Right renal cortex interstitium (tissue), 3 donors: ENCODE measurements around the gene RAB37. TPM values are rescaled to one million over a fixed set of nuclear protein-coding genes. Genes with fewer than 3 reads are reported as not detected.

ENCODE experiments used
- DNase-seq, 3 donors: peaks; one replicate each; pipeline ENCODE4 v3.0.0-alpha.2; 2013; ENCODE audit warnings: low read depth in 3 of 3, low spot score in 2 of 3
- polyA plus RNA-seq, 3 donors: library from polyadenylated mRNA; unstranded; fragments of 120-200 nt; gene quantifications; one replicate each; pipeline ENCODE4 v1.2.1, GENCODE V29; 2013; ENCODE audit not compliant: insufficient read length in 3 of 3

The RAB37 gene
- polyA plus RNA-seq, 3 donors, result 4.8 to 5.7 (median 5.6) TPM

DNA sequence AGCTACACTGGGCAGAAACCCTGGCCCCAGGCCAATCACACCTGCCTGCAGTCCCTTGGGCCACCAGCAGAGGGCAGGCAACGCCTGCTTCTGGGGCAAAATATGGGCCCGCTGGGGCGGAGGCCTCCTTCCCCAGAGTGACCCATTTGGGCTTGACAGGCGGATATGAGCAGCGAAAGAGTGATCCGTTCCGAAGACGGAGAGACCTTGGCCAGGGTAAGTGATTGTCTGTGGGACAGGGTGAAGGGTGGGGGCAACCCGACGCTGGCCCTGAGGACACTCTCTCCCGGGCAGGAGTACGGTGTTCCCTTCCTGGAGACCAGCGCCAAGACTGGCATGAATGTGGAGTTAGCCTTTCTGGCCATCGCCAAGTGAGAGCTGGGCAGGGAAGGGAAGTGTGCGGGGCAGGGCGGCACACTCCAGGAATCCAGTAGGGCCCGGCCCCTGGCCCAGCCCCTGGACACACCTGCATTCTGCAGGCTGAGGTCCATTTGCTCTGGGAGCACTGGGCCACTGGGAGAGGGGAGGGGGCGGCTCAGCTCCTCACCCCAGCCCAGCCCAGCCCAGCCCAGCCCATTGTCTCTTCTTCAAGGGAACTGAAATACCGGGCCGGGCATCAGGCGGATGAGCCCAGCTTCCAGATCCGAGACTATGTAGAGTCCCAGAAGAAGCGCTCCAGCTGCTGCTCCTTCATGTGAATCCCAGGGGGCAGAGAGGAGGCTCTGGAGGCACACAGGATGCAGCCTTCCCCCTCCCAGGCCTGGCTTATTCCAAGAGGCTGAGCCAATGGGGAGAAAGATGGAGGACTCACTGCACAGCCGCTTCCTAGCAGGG lies 7.9 kb downstream of the RAB37 start:
- DNase-seq, result no peak

DNA sequence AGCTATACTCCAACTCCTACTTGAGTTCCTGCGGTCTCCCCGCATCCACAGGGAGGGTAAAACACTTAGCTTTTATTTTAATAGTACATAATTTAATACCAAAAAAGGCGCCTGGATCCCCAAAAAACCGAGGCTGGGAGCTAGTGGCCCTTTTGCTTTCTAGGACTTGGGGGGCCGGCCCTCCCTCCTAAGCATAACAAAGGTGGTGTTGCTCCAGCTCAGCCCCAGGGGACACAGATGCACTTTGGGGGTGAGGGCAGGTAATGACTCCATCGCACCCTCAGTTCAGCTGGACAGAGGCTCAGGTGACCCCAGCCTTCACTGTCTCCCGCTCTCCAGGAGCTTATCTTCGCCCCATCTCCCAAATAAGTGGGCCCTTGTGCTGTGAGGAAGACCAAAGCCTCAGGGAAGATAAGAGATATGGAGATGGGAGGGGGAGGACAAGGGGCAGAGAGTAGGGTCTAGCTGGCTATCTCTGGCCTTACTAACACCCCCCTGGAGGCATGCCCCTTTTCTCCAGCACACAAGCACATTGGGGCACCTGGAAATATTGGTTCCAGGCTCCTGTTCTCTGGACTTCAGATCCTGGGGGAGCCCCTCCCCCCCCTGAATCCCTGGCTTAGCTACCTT lies 8.6 kb downstream of the RAB37 start:
- DNase-seq, result no peak

DNA sequence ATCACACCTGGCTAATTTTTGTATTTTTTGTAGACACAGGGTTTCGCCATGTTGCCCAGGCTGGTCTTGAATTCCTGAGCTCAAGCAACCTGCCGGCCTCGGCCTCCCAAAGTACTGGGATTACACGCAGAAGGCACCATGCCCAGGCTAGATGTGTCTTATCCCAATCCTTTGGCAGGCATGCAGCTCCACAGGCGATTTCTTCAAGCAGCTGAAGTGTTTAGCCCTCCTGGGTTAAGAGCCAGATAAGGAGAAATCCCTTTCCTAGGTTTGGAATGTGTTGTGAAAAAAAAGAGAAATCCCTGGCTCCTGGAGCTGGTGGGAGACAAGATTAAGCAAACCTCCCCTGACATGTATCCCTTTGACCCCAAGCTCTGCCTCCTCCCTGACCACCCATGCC lies 9.3 kb downstream of the RAB37 start:
- no peak for DNase-seq

DNA sequence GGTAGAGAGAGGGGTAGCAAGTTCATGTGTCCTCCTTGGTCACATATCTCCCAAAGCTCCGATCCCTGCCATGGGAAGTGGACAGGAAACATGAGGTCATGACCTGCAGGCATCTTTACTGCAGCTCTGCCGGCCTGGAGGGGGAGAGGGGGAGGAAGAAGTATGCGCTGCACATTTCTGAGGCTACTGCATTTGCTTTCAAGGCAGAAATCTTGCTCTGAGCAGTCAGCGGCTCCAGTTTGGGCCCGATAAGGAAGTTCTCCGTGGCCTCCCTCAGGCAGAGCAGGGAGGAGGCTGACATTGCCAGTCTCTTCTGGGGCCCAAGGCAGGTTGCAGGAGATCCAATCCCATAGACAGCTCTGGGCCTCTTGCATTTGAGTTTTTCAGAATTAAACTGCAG lies 9.9 kb downstream of the RAB37 start:
- no peak for DNase-seq

DNA sequence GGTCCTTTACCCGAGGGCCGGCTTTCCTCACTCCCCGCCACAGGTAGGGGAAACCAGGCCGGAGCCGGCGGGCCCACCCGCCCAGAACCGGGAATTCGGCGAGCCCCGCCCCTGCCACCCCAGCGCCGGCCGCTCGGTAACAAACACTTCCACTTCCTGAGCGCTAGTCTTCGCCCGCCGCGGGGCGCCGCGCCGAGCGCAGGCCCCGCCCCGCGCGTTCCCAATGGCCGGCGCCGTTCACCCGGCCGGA lies 11.1 kb downstream of the RAB37 start:
- DNase-seq, result no peak

DNA sequence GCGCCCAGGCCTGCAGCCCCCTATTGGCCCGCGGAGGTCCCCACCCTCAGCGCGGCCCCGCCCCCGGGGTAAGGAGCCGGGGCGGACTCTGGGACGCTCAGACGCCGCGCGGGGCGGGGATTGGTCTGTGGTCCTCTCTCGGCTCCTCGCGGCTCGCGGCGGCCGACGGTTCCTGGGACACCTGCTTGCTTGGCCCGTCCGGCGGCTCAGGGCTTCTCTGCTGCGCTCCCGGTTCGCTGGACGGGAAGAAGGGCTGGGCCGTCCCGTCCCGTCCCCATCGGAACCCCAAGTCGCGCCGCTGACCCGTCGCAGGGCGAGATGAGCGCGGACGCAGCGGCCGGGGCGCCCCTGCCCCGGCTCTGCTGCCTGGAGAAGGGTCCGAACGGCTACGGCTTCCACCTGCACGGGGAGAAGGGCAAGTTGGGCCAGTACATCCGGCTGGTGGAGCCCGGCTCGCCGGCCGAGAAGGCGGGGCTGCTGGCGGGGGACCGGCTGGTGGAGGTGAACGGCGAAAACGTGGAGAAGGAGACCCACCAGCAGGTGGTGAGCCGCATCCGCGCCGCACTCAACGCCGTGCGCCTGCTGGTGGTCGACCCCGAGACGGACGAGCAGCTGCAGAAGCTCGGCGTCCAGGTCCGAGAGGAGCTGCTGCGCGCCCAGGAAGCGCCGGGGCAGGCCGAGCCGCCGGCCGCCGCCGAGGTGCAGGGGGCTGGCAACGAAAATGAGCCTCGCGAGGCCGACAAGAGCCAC lies 11.6 kb downstream of the RAB37 start, which contains the start of gene NHERF1:
Gene NHERF1, plus strand, starts transcription at position 100 of the 750 bp plus-strand sequence. Its CDS starts 219 bp downstream, at position 319.
- peak in 1 of 3 donors; percentile 88 for DNase-seq

DNA sequence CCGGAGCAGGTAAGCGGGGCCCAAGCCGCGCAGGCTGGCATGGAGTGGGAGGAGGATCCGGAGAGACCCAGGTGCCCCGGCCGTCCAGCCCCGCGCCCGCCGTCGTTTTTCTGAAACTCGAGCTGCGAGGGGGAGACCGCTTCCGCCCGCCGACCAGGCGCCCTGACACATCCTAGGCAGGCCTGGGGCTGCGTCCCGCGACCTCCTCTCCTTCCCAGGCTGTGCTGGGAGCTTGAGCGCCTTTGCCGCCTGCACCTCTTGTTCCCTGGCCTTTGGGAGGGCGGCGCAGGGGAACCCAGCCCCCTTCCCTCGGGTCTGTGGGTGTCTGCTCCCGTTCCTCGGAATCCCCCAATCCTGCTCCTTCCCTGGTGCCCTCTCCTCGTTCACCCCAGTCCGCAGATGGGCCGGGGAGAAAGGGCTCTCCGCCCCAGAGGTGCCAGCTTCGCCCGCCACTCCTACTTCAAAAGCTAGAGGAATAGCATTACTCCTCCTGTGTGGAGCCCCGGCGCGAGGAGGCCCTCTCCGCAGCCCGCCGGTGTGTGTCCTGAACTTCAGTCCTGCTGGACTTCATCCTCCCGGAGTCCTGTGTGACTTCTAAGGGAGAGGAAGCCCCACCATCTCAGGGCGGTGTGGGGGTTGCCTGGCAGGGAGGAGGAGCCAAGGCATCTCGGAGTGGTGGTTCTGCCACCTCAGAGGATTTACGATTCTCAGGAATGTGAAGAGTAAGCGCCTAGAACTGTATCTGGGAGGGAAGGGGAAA lies 12.4 kb downstream of the RAB37 start:
- no peak for DNase-seq

DNA sequence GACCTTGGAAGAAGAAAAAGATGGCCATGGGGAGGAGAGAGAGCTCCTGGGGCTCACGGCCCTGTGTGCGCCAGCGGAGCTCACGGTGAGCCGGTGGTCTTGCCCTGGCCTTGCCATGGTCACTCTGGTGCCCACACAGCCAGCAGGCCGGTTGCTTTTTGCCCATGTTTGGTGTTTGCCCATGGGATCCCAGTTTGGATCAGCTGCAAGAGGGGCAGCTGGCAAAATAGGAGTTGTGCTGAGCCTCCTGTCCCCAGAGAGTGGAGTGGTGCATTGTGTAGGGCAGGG lies 12.9 kb downstream of the RAB37 start:
- no peak for DNase-seq

DNA sequence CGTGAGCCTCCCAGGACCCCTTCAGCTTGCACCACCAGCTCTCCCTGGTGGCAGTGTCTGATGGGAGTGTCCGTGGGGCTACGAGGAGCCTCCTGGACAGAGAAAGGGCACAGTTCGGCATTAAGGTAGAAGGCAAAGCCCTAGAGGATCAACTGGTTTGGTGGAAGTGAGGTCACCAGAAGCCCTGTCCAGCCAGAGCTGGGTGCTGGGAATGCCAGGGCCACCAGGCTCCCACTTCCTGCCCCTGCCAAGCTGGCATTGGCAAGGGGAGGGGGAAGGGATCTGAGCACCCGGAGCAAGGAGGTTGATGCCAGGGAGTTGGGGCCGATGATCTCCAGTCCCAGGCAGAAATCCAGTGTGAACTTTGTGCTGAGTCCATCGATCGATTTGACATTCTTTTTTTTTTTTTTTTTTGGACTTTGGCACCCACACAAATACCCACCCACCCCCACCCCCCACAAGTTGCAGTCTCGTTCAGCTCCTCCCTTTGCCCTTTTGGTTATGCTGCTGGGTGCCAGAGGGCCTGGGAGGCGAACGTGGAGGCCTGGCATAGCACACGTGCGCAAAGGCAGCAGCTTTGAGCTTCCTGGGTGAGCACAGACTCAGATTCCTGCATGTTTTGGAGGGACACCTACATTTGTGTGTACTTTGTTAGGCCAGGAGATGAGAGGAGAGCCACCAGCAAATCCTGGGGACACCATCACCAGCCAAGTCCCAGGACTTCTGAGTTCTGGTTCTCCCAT lies 13.4 kb downstream of the RAB37 start:
- no peak for DNase-seq

DNA sequence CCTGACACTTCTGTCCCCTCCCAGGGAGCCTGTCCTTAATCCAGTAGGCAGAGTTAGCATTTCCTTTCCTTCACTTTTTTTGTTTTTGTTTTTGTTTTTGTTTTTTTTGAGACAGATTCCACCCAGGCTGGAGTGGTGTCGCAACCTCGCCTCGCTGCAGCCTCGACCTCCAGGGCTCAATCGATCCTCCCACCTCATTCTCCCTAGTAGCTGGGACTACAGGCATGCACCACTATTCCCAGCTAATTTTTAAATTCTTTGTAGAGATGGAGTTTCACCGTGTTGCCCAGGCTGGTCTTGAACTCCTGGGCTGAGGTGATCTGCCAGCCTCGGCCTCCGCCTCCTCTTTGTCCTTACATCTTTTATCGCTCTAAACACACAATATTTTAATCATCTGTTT lies 15.4 kb downstream of the RAB37 start:
- DNase-seq, result no peak

DNA sequence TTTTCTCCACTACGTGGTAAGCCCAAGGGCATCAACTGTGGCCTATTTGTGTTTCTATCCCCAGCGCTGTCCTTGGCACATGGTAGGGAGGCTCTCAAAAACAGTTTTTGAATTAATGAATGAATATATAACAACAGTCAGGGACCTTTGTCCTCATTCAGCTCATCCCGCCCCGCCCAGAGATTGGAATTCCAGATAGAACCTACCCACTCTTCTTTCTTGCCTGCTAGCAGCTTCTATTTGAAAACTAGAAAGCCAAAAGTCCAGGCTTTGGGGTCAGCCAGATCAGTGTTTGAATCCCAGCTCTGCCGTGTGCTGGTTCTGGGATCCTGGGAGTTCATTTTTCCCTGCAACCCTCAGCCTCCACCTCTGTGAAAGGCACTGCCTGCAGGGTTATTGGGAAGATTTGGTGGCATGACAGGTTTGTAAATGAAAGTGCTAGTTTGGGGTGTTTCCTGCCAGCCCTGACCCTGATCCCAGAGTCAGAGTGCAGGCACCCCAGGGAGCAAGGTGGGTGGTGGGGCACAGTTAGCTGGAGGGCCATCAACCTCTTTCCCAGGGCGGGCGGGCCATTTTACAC lies 15.9 kb downstream of the RAB37 start:
- DNase-seq, result no peak

DNA sequence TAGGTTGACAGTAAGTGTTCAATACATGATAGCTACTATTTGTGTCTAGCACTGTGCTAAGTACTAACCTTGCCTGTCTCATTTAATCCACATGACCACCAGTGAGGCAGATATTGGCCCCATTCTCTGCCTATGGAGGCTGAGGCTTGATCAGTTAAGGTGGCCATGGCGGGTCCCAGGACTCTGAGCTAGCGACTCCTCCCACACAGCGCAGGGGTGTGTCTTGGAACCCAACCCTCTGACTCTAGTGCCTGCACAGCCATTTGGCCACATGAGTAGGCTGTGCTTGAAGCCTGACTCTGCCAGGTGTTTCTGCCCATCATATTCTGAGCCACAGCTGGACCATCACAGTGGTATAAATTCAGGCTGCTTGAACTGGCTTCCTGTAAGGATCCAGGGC lies 17.8 kb downstream of the RAB37 start:
- DNase-seq, result no peak

DNA sequence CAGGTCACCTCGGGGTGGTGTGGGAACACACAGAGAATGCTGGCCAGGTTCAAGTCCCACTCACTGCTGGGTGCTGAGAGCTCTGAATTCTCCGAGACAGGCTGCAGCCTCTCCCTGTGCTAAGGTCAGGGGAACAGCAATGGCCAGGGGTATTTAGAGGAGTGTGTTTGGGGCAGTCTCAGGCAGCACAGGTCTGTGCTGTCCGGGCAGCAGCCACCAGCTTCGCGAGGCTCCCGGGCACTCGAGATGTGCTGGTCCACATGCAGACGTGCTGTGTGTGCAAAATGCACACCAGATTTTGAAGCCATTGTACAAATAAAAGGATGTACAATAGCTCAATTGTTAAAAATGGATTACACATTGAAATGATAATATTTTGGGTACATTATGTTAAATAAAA lies 18.5 kb downstream of the RAB37 start:
- DNase-seq, result no peak

DNA sequence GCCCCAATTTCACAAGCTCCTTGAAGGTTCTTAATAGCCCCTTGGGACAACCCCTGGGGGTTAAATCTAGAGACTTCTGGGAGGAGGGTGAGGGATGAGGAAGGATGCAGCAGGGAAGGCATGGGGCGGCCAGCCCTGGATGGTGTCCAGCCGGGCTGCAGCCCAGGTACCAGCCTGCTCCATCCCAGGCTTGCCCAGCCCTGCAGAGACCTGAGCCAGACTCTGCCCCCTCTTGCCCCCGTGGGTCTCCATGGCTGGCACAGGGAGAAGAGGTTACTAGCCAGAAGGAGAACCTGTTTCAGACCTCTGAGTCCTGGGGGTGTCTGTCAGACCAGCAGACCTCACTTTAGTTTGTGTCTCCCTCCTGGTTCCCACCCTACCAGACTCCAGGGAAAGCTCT lies 19.8 kb downstream of the RAB37 start:
- DNase-seq, result no peak

DNA sequence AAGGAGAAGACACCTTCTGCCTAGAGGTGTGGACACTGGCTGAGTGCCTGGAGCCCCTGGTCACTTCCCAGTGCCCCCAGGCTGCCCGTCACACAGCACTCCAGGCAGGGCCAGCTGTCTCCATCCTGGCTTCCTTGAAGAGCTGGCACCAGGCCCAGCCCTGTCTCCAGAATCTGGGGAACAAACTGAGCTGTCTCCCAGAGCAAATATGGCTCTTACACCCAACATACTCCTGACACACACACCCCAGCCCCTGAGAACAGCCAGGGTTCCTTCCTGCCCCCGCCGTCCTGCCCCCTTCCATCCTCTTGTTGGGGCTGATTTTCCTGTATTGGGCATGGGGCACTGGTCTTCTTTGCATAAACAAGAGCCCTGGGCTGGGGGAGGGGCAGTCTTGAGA lies 20.4 kb downstream of the RAB37 start:
- DNase-seq, result no peak

DNA sequence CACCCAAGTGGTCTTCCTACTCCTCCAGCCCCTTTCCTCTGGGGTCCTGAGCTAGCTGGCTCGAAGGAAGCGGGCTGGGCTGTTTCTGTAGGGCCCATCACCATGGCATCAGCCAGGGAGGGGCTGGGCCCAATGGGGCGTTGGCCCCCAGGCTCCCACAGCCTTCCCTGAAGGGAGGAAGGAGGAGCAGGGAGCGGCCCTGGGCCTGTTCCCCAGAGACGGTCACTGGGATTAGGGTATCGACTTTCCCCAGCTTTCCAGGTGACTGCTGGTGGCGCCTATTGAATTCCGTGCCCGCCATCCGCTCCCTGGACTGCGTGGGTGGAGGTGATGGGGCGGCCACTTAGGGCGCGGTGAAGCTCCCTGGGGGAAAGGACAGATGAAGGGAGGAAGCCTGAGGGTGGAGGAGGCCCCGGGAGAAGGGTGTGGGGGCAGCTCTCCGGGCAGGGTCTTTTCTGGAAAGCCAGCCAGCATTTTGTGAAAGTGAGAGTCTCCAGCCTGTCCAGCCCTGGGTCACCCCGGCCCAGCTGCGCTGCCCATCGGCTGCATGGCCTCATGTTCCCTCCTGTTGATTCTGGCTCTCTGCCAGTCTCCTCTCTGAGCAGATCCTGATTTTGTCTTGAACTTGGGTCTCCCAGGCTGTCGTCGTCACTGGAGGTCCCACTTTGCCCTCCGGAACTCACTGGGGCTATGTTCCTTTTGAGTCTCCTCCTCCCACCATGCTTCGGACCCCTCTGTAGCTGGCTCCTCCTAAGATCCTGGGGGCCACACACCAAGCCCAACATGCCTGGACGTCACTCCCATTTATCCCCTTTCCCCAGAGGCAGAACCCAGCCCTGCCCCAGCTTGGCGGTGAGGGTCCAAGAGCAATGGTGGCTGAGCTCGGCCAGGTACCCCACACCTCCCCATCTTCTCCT lies 21.1 kb downstream of the RAB37 start:
- DNase-seq, result no peak

DNA sequence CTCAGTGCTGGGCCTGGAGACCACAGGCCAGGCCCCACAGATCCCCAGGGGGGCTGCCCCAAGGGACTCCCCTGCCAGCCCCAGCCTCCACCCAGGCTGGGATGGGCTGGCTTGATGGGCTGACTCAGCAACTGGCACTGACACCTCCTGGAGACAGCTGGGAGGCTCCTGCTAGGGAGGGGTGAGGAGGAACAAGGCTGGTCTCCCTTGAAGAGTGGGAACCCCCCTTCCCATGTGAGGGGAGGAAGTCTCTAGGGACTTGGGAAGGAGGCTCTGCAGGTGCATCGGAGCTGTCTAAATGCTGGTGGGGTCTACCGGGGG lies 21.8 kb downstream of the RAB37 start:
- no peak for DNase-seq

DNA sequence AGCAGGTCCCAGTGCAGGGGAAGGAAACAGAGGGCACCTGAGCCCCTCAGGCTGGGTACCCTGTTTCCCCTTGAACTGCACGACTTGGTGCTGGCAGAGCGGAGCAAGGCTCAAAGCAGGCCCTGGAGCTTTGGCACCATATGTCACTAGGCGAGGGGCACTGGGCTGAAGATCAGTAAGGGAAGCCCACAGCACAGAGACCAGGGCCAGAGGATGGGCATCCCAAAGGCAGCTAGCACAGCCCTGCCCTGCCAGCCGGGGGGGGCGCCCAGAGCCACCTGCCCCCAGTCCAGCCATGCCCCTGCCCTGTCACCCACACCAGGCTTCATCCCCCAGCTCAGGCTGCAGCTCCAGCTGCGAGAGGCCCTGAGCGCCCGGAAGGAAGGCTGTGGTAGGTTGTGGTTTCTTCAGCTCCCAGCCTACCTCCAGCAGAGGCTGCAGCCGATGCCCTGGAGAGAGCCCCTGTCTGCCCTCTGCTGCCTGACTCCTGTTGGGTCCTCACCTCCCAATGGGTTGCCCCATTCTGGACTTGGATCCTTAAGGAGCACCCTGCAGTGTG lies 22.3 kb downstream of the RAB37 start:
- DNase-seq, result no peak

DNA sequence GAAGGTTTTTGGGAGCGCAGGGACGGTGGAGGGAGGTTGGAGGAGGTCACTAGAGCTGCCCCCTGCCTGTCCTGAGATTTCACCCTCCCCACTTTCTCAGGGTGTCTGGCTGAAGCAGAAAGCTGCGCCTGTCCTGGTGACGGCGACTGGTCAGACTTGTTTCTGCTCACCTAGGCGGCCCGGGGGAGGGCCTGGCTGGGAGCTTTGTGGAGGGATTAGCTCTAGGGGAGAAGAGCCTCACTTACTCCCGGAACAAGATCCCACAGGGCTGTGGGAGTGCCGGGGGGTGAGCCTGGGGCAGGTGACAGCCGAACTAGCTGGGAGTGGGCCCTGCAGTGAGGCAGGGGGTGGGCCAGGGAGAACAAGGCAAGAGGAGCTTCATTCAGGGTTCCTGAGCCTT lies 22.9 kb downstream of the RAB37 start:
- no peak for DNase-seq
